GOT3 (cell line): ENCODE data around the gene MRPS11.
"Not testable (repeated sequence)": the region's sequence is repeated elsewhere in the genome, so short reads cannot be mapped to it uniquely, and the experiment has no call there.

Experiments used
- DNase-seq: peaks from one replicate; lab custom pipeline; 2025; ENCODE audit warnings: mixed read lengths; lab: John Stamatoyannopoulos, UW

The MRPS11 gene

DNA sequence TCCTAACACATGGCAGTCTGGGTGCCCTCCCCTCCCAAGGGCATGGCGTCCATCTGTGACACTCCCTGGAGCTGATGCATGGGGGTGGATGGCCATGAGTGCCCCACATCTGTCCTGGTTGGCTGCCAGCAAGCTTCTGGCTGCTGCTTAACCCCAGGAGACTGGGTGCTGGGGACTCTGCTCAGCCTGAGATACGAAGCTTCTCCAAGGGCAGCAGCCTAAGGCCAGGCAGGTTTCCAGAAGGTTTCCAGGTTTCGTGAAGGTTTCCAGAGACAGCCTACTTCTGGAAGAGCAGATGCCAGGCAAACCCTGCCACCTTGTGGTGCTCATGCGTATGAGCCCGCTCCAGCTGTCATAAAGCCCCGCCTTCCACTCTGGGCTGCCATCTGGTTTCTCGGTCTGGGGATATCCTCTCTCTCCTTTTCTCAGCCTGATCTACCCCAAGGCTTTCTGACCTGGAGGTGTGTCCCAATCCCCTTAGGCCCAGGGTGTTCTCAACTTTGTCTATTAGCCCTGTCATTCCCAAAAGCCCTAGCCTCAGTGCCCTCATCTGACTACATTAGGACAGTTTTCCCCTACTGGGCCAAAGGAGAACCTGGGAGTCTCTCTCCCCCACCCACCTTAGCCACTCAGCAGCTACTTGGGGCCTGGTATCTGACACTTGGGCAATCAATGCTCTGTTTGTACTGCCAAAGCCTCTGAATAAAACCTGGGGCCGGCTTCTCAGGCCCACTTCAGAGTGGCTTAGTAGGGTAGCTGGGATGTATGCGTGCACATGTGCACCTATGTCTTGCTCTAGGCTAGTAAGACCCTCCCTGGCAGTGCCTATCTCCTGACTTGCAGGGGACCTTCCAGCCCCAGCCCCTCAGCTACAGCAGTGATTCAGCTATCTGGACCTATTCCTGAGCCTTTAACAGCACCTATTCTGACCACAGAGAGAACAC is 12.4 kb upstream of the MRPS11 start:
- no peak for DNase-seq

DNA sequence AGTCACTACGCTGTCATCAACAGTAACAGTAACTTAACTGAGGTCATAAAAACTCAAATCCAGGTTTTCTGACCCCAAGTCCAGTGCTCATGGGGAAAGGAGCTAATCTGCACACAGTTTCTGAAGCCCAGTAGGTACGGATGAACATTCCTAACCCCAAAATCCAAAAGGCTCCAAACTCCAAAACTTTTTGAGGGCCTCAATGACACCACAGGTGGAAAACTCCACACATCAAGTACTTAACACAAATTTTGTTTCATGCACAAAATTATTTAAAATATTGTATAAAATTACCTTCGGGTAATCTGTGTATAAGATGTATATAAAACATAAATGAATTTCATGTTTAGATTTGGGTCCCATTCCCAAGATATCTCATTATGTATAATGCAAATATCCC is 10.8 kb upstream of the MRPS11 start:
- no peak for DNase-seq

DNA sequence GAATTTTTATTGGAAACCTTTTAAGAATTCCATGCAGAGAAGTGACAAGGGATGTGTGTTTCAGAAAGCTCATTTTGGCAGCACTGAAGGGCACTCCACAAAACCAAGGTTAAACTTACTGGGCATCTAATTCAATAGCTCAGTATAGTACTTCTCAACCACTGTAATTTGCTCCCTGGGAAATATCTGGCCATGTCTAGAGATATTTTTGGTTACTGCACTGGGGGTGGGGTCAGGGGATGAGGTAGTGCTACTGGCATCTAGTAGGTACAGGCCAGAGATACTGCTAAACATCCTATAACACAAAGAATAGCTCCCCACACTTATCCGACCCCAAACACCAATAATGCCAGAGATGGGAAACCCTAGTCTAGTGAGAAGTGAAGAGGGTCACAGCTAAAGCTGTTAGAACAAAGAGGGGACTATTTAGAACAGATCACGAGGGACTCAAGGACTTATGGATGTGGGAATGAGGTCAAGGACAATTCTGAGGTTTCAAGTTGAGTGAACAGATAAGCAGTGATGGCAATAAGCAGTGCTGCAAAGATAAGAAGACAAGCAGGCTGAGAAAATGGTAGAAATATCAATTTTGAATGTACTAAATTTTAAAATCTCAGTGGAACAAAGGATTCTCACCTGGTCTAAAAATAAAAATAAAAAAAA is 3.5 kb upstream of the MRPS11 start:
- DNase-seq: no peak

DNA sequence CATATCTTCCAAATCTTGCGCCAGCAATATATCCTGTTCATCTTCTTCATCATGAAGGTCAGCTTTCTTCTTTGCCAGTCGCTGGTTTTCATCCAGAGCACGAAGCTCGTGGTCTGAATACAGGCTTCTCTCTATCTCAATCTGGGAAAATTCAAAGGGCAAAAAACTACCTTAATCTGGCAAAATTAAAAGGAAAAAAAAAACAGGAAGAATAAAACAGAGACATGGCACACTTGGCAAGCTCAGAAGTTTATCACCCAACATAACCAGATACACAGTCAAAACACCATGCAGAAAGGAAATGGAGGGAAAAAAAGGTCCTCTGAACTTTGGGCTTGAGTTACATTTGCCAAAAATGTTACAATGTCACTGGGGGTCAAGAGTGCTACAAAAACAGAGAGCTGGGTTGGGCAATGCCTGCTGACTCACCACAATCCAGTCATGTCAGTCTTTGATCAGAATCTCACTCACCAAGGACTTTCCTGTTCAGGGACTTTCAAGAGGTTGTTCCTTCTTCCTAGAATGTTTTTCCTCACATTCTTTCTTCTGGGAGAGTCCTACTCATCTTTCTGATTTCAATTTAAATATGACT is 1.8 kb upstream of the MRPS11 start:
- peak; percentile 24 for DNase-seq

DNA sequence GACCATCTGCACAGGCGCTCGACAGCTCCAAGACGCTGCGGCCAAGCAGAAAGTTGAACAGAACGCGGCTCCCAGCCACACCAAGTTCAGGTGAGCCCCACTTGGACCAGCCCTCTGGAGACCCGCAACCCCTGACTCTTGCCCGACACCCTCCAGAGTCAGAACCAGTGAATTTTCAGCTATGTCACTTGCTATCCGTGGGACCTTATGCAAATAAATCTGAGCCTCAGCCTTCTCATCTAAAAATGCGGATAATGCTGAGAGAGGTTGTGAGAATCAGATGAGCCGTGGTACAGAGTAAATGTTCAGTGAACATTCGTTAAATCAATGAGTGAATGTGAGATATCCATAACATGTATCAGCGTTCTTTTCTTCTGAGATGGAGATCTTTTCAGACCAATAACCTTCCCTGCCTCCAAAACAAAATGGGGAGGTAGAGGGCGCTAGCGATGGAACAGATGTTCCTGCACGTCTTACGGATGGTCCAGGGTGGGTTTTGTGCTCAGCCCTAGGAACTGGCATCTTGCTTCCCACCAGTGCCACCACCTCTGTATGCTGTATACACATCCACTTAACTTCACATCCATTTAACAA is 524 bp downstream of the MRPS11 start:
- DNase-seq: no peak

DNA sequence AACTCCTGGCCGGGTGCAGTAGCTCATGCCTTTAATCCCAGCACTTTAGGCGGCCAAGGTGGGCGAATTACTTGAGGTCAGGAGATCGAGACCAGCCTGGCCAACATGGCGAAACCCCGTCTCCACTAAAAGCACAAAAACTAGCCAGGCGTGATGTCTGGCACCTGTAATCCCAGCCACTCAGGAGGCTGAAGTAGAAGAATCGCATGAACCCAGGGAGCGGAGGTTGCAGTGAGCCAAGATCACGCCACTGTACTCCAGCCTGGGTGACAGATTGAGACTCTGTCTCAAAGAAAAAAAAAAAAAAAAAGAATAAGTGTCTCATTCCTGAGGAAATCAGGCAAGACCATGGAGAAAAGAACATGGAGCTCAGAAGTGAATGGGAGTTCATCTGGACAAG is 1.2 kb downstream of the MRPS11 start:
- DNase-seq: not testable (repeated sequence)

DNA sequence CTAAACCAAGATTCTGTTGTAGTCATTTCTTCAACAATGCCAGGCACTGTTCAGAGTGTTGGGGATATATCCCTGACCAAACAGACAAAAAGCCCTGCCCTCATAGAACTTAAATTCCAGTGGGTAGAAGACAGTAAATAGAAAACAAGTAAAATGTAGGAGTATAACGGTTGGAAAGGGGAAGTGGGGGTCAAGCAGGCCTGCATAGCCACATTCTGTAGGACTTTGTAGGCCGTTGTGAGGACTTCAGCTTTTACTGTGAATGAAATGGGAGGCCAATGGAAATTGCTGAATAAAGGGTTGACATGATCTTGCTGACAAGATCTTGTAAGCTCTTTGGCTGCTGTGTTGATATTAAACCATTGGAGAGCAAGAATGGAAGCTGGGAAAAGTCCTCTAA is 1.8 kb downstream of the MRPS11 start:
- no peak for DNase-seq

DNA sequence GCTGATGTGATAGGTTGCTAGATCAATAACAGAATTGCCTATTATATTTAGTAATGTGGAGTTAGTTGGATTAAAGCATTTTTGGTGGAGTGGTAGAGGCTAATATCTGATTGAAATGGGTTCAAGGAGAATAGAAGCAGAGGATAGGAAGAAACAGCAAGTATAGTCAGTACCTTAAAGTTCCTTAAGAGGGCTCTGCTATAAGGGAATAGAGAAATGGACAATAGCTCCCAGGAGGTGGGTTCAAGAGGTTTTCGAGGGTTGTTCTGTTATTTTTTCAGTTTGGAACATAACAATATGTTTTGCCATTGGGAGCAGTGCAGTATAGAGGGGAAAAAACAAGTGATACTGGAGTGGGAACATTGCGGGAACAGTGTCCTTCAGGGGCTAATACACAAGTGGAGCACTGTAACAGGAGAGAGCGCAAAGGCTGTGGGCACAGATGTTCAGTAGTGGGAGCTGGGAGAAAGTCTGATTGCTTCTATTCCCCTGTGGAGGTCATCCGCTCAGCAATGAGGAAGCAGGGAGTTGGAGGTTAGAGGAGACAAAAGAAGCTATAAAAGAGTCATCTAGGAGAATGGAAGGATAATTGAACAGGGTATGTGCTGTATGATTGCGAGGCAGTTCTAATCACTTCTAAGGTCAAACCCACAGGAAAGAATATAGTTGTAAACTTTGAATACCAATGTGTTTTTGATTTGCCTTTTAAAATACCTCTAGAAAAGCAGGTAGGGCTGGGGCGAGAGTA is 3.3 kb downstream of the MRPS11 start:
- DNase-seq: no peak

DNA sequence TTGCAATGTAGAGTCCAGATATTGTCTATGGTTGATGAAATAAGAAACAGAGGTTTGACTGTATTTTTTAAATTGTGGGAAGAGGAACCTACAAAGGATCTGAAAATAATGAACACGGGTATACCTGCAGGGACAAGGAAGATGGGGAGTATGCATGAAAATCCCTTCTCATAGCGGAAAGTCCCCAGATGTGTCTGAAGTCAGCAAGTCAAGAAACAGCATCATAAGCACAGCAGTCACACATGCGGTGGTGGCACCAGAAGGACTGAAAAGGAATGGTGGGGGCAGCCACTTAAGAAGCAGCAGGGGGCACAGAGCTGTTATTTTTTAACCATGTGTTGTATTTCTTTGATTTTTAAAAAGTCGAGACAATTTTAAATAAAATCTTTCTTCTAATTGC is 4.7 kb downstream of the MRPS11 start:
- DNase-seq: no peak

DNA sequence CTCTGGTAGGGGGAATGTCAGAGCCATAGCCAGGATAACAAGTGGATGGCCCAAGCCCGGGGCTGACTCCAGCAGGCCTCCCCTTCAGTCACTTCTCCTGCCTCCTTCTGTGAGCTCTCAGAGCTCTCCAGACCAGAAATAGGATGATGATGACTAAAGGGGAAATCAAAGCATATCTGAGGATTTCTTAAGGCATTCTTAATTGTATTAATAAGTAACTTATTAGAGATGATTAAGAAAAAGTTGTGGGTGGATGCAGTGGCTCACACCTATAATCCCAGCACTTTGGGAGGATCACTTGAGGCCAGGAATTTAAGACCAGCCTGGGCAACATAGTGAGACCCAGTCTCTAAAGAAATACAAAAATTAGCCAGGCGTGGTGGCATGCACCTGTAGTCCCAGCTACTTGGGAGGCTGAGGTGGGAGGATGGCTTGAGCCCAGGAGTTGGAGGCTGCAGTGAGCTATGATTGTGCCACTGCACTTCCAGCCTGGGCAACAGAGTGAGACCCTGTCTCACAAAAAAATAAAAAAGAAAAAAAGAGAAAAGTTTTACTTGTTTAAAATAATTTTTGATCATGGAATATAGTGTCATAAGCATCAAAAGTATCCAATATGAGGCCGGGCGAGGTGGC is 6.3 kb downstream of the MRPS11 start:
- not testable (repeated sequence) for DNase-seq

DNA sequence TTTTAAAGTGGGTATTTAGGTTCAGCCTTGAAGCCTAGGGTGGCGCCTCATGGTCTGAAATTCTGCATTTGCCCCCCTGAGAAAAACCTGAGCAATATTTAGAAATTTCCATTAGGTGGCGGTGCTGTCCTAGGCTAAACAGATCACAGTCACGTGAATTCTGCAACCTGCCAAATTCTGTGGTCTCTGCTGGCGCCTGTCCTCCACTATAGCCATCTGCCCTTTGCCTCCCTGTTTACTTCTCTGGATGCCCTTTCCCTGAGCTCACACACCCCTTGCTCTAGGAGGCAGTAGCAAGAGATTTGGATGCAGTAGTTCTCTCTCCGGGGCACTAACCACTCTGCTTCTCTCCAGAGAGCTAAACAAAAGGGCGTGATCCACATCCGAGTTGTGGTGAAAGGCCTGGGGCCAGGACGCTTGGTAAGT is 9.1 kb downstream of the MRPS11 start:
- no peak for DNase-seq

DNA sequence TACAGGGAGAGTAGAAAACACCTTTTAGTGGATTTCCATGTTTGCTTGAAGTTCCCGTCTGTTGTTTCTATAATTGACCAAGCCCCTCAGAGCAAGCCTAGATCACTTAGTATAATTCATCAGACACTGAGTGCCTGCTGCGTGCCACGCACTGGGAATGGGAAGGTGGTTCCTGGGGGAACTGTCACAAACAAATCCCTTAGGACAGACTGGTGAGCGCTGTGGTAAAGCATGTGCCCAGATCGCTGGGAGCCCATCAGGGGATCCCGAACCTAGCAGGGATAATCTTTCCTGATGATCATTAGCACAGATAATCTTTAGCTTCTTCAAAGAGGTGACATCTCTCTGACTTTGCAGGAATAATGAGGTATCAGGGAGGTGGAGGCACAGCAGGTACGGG is 9.6 kb downstream of the MRPS11 start:
- no peak for DNase-seq

DNA sequence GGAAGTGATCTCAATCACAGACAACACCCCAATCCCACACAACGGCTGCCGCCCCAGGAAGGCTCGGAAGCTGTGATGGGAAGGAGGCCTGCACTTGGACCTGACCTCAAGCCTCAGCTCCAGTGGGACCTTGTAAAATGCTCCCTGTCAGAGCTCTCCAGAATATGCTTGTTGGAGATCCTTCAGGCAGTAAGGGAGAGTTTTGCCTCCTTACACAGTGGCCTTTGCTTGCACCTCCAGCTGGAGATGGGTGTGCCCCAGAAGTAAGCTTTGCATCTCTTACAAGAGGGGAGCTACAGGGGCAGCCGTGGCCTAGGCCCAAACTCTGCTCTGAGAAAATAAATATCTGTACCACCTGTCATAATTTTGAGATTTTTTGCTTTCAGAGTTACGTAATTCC is 10.4 kb downstream of the MRPS11 start:
- no peak for DNase-seq

DNA sequence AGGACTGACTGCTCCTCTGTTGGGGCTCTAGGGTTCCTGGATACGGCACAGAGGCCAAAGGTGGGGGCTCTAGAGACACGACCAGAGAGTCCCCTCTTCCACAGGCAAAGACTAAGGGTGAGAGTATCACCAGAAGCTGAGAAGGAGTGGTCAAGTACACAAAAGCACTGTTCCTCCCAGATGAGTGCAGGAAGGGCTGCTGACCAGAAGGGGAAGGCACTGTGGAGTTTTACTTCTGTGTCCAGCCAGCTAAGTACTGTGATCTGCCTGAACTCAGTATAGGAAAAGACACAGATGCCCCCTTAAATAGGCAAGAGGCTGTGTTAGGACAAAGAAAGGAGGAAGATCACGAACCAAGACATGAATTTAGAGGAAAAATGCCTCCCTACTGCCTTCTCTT is 11.7 kb downstream of the MRPS11 start:
- DNase-seq: no peak

DNA sequence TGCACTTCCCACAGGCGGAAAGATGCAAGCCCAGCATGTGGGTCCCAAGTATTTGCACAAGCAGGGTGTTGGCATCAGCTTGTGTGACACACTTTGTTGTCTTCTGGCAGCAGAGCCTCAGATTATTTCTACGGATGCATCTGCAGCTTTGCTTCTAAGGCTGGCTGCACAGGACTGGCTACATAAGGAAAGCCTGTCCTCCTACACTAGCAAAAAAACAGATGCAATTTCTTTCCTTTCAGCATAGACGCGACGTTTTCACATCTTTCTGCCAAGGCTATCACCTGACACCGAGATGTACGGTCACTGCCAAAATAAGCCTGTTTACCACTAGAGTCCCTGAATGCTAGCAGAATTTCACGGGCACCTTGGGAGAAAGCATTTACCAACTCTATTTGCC is 13.5 kb downstream of the MRPS11 start:
- DNase-seq: no peak

DNA sequence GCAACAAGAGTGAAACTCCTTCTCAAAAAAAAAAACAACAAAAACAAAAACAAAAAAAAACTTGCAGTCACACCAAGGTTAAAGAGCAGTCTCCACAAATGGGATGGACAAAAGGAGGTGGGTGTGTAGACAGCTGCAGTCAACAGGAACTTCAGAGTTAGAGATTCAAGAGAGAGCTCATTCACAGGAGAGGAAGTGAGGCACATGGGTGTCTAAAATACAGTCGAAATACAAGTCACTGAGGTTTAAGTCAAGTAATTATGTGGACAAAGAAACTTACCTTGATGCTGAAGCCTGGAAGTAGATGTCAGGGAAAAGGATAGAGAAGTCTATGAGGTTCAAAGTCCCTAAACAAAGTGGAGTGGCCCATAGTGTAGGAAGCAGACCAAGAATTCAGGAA is 14.8 kb downstream of the MRPS11 start:
- no peak for DNase-seq

DNA sequence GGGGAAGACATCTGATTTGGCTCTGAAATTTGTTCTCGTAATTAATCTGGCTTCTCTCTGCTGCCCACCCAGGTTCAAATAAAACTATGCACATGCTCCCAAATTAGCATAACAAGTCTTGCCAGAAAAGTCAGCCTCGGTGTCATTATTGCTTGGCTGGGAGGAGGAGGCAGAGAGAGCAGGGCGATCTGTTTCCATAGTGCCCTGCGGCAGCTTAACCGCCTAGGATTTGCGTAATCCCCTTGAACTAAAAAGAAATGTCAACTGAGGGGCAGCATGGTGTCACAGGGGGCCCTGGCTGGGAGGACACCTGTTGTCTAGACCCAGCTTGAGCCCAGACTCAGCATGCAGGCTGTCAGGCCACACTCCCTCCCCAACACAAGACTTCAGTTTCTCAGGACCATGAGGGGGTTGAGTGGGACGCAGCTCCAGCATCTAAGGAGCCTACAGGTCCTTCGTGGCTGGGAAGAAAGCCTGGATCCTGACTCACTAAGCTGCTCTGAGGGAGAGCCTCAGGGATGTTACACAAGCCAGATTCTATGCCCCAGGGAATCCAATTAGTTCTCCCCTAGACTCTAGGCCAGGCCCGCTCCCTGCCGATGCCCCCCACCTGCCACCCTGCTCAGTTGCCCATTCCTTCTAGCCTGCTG is 17.3 kb downstream of the MRPS11 start:
- peak; percentile 29 for DNase-seq

DNA sequence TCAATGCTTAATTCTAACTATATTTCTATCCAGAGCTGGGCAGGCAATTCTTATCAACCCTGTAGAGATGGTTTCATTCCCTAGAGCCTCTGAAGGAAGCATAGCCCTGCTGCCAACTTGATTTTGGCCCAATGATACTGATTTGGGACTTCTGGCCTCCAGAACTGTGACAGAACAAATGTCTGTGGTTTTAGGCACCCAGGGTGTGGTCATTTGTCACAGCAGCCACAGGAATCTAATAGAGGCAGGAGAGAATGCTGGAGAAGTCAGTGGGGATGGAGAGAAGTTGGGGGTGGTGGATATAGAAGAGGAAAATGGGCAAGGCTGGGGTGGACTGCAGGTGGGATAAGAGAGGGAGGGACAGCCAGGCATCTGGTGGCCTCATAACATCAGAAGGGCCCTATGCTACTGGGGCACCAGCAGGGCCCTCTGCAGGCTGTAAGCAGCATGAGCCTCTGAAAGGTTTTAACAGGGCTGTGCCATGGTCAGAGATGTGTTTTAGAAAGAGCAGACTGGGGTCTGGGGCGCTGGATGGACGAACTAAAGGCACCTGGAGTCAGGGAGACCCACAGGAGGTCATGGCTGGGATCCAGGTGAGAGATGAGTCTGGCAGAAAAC is 19.8 kb downstream of the MRPS11 start:
- no peak for DNase-seq

DNA sequence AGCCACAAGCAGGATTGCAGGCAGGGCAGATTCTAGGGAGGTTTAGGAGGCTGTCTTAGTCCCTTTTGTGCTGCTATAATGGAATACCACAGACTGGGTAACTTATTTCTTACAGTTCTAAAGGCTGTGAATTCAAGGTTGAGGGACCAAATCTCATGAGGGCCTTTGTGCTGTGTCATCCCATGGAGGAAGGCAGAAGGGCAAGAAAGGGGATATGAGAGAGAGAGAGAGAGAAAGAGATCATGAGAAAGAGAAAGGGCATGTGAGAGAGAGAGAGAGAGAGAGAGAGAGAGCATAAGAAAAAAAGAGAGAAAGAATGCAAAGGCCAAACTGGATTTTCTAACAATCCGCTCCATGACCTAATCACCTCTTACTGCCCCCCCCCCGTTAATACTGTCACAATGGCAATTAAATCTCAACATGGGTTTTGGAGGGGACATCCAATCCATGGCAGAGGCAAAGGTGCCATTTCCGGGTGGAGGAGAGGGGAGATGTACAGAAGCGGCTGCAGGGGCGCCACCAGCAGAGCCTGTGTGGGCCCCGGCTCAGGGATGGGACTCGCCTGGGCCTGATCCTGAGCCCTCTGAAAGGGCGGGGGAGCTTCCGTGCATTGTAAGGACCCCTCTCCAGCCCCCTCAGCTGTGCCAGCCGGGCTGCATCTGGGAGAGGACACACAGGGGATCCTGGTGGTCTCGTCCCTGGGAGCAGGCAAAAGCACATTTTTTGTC is 20.5 kb downstream of the MRPS11 start:
- DNase-seq: no peak

DNA sequence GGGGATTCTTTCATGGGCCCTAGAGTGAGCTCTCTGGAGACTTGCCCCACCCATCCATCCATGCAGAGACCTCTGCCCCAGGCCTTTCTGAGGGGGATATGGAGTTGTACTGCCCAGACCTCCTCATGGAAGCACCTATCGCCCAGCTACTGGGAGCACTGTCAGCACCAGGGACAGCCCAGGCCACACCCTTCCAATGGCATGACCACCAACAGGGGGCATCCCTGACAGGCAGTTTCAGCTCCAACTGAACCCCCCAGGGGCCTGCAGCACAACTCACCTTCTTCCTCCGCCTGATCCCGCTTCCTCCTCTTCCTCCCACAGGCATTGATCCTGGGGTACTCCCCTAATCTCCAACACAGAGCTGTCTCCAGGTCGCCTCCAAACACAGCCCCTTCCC is 21.8 kb downstream of the MRPS11 start:
- no peak for DNase-seq
